ENCODE data around the gene NCF4.

Gene NCF4

GRCh38 chr22:36899498-36899897 lies 38.7 kb downstream of the NCF4 start:
- no peak for DNase-seq

GRCh38 chr22:36900225-36900624 lies 39.4 kb downstream of the NCF4 start:
- DNase-seq, result no peak

- no peak for DNase-seq
Measured at GRCh38 chr22:36900880-36901279, 40.1 kb downstream of the NCF4 start.

GRCh38 chr22:36901411-36902142 lies 40.8 kb downstream of the NCF4 start:
- DNase-seq, result no peak

GRCh38 chr22:36902143-36902926 lies 41.5 kb downstream of the NCF4 start:
- no peak for DNase-seq

GRCh38 chr22:36904260-36904880 lies 43.6 kb downstream of the NCF4 start:
- DNase-seq, result no peak

- DNase-seq, result no peak
Measured at GRCh38 chr22:36907253-36908195, 46.7 kb downstream of the NCF4 start.

- DNase-seq, result no peak
Measured at GRCh38 chr22:36910461-36910860, 49.7 kb downstream of the NCF4 start.

GRCh38 chr22:36911887-36912661 lies 51.3 kb downstream of the NCF4 start:
- no peak for DNase-seq

GRCh38 chr22:36912694-36913426 lies 52.1 kb downstream of the NCF4 start:
- no peak for DNase-seq

GRCh38 chr22:36913427-36914389 lies 52.9 kb downstream of the NCF4 start, which contains the start of gene CSF2RB:
CSF2RB (plus strand) TSS chr22:36913628; CDS start chr22:36922208, 8,580 bp downstream.
- DNase-seq, result no peak

- no peak for DNase-seq
Measured at GRCh38 chr22:36914390-36914752, 53.6 kb downstream of the NCF4 start.

GRCh38 chr22:36916034-36916433 lies 55.2 kb downstream of the NCF4 start:
- DNase-seq, result no peak

- DNase-seq, result no peak
Measured at GRCh38 chr22:36918586-36919284, 57.9 kb downstream of the NCF4 start.

- DNase-seq, result no peak
Measured at GRCh38 chr22:36921309-36922104, 60.7 kb downstream of the NCF4 start.

GRCh38 chr22:36922105-36922608 lies 61.4 kb downstream of the NCF4 start:
- no peak for DNase-seq

- no peak for DNase-seq
Measured at GRCh38 chr22:36922711-36923110, 61.9 kb downstream of the NCF4 start.

GRCh38 chr22:36923131-36923788 lies 62.5 kb downstream of the NCF4 start:
- no peak for DNase-seq
